ENCODE data around the gene ADAM15.

The ADAM15 gene

DNA sequence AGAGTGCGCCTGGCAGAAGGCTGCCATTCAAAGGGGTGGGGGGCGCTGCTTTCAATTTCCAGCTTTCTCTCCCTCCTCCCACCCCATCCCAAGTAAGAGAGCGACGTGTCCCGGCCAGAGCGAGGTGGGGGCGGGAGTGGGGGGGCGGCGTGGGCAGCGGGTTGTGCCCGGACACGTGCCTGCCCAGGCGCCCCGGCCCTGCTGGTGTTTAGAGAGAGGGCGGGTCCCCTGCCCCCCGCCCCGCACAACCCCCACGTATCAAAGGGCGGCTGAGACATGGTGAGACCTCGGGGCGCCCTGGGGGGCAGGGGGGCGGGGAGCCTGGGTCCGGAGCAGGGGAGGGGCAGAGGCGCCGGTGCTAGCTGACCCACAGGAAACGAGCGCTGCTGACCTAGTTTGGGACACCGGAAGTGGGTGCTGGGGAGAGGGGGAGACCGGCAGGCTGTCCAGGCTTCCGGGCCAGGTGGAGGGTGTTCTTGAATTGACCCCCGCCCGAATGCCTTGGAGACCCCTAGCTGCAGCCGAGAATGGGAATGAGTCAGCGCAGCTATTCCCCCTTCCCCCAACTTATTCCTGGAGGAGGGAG is 47.3 kb upstream of the ADAM15 start:
- TF ChIP-seq, protein P1, sequence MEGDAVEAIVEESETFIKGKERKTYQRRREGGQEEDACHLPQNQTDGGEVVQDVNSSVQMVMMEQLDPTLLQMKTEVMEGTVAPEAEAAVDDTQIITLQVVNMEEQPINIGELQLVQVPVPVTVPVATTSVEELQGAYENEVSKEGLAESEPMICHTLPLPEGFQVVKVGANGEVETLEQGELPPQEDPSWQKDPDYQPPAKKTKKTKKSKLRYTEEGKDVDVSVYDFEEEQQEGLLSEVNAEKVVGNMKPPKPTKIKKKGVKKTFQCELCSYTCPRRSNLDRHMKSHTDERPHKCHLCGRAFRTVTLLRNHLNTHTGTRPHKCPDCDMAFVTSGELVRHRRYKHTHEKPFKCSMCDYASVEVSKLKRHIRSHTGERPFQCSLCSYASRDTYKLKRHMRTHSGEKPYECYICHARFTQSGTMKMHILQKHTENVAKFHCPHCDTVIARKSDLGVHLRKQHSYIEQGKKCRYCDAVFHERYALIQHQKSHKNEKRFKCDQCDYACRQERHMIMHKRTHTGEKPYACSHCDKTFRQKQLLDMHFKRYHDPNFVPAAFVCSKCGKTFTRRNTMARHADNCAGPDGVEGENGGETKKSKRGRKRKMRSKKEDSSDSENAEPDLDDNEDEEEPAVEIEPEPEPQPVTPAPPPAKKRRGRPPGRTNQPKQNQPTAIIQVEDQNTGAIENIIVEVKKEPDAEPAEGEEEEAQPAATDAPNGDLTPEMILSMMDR (IDR thresholded peaks at IDR 0.05; ENCODE audit: borderline replicate concordance, insufficient read depth, low read depth, low read length) = no peak

DNA sequence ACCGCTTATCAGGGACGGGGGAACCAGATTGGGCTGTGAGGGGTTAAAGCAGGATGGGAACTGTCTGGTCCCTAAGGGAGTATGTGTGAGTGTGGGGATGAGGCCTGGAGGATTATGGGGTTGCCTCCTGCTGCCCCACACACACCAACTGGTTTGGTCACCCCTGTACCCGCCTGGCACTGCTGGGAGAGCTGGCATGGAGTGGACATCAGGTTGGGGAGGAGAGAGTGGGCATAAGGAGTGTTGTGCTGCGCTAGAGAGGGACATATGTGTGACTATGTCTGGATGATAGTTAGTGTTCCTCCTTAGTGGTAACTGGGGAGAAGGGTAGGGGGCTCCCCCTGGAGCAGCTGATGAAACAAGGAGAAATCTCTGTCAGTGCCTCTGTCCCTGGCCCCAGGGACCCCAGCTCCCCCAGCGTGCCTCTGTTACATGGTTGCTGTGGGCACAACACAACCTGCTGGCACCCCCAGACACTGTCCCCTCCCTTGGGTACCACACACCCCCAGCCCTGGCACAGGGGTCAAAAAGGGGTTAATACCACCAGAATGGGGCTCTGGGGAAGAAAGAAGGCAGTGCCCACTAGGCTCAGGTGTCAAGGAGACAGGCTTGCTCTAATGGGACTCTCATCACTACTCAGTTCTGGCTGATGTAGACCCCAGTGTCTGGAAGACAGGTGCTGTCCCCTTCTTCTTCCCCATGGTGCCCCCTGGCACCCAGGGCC is 46.6 kb upstream of the ADAM15 start:
- TF ChIP-seq, protein P1 (IDR thresholded peaks at IDR 0.05; ENCODE audit: borderline replicate concordance, insufficient read depth, low read depth, low read length) = no peak
- H3K4me3 ChIP-seq (ENCODE audit: low read depth, low read length) = peak overlapping the region; percentile 94

More for the DNA sequence above, 47.3 kb upstream of the ADAM15 start:
- H3K4me3 ChIP-seq (ENCODE audit: low read depth, low read length) = peak overlapping the region; percentile 94

DNA sequence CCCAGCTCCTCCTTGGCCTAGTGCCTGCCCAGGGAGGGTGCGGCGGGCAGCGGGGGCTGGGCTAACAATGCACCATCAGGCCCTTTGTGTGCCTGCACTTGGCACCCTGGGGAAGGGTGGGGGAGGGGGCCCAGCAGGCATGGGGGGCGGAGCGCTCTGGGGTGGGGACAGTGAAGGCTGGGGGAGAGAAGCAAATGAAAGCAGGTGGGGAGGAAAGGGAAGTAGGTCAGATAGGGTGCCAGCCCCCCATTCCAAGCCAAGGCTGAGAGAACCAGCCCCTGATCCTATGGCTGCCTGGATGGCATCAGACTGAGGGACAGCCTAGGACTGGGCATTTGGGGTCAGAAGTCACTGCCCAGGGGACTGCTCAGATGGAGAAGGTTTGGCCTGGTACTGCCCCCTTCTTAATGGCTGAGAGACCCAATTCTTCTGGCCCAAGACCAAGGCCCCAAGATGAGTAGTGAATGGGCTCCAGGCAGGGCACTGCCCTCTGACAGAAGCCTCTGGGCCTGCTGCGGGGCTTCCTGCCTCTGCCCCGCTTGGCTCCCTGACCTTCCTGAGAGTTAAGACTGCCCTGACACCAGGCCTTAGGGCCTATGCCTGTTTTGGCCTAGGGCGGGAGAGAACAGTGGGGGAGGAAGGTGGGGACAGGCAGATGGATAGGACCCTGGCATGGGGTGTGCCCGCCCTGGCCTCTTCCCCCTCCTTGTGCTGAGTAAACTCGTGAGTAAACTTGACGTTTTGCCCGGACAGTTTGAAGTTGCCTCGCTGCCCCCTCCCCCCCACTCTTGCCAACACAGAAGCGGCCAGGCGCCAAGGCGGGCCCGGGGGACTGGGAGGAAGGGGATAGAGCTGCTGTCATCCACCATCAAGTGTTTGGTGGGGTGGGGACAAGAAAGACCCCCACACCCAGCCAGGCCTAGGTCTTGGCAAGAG is 45.8 kb upstream of the ADAM15 start:
- TF ChIP-seq, protein P1 (IDR thresholded peaks at IDR 0.05; ENCODE audit: borderline replicate concordance, insufficient read depth, low read depth, low read length) = no peak
- H3K4me3 ChIP-seq (ENCODE audit: low read depth, low read length) = peak overlapping the region; percentile 94

DNA sequence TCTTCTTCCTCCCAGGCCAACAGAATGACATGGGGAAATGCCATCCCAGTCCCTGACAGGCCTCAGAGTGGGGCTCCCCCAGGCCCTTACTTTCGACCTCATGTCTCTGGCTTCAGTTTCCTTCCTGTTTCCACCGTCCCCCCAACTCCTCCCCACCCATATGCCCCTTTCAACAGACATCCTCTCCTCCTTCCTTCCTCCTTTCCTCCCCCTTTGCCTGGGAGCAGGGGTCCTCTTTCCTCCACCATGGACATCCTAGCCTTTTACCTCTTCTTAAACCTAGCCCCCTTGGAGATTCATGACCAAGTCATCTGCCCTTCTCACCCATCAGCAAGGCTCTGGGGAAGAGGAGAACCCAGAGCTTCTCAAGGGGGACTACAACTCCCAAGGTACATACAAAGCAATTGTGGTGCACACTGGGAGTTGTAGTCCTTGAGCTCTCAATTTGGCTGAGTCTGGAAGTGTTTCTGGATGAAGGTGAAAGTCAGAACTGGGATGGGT is 44.5 kb upstream of the ADAM15 start:
- TF ChIP-seq, protein P1 (IDR thresholded peaks at IDR 0.05; ENCODE audit: borderline replicate concordance, insufficient read depth, low read depth, low read length) = no peak
- no peak overlapping the region for H3K4me3 ChIP-seq (ENCODE audit: low read depth, low read length)

DNA sequence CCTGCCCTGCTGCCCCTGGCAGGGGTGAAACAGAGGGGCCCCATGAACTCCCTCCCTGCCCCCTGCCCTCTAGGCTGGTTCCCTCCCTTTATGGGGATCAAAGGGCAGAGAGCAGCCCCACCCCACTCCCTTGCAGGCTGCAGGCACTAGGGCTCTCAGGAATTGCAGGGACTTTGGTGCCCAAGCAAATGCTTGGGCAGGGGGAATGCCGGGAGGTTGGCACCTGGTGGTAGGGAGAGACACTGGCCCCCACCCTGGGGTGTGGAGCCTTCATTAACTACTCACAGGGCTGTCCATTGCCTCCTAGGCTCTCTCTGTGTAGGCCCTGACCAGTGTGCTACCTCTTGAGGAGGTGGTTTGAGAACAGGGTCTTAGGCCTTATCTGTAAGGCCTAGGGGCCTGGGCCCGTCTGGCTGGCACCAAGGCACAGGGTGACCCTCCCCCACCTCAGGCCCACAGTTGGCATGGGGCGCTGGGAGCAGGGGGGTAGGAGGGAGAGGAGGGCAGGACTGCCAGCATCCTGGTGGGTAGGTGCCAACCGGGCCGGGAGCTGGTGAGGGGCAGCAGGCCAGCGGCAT is 43.8 kb upstream of the ADAM15 start:
- TF ChIP-seq, protein P1 (IDR thresholded peaks at IDR 0.05; ENCODE audit: borderline replicate concordance, insufficient read depth, low read depth, low read length) = no peak
- no peak overlapping the region for H3K4me3 ChIP-seq (ENCODE audit: low read depth, low read length)

DNA sequence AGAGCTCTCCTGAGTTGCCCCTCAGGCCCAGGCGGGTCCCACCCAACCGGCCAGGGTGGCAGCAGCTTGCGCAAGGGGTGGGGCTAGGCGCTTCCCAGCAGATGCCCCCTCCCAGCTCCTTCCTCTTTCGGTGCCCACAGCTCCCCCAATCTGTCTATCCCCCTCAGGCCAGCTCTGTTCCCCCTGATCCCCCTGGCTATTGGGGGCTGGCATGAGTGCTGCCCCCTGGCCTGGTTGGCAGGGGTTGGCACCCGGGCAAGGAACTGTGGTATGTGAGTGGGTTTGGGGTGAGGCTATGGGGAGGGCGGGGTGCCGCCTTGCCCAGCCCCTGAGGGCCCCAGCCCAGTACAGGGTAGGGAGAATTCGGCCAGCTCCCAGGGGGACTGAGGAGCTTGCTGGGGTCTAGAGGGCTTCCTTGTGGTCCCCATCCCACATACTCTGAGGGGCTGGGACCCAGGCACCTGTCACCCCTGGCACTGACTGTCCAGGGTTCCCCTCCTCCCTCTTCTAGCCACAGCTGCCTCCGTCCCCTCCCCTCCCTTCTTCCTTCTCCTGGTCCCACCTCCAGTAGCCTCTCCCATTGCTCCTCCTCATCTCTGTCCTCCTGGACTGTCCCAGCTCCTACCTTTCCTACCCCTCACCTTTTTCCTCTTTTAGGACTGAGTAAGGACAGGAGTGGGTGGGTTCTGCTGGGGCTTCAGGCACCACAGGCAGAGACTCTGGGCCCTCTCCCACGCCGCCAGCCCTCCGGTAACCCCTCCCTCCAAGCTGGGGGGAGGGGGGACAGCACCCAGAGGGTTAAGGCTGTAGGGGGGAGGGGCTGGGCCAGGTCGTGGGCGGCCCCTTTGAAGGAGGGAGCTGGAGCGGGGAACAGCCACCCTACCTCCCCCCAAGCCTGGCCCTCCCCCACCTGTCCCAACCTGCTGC is 42.8 kb upstream of the ADAM15 start:
- TF ChIP-seq, protein P1 (IDR thresholded peaks at IDR 0.05; ENCODE audit: borderline replicate concordance, insufficient read depth, low read depth, low read length) = no peak
- no peak overlapping the region for H3K4me3 ChIP-seq (ENCODE audit: low read depth, low read length)
